Measurements from ENCODE around the gene CHCHD3.

GRCh38 chr7:132993377-132994013, 88.4 kb downstream of the CHCHD3 start:
- TF ChIP-seq EZH2 (IDR thresholded peaks at IDR 0.05) (no peak), POLR2AphosphoS5 (IDR thresholded peaks at IDR 0.05; ENCODE audit: borderline replicate concordance, low read depth, low read length) (no peak), FOXP2 (optimal IDR thresholded peaks at IDR 0.05; ENCODE audit: control extremely low read depth, extremely low read length, insufficient read depth) (no peak)
